Measurements from ENCODE around the gene RTRAF. TPM values are rescaled to one million over a fixed set of nuclear protein-coding genes. Genes with fewer than 3 reads are reported as not detected.

Gene RTRAF
- total RNA-seq, 6 donors from 2014 or later = 7.3 to 116 (median 62.0) TPM

DNA sequence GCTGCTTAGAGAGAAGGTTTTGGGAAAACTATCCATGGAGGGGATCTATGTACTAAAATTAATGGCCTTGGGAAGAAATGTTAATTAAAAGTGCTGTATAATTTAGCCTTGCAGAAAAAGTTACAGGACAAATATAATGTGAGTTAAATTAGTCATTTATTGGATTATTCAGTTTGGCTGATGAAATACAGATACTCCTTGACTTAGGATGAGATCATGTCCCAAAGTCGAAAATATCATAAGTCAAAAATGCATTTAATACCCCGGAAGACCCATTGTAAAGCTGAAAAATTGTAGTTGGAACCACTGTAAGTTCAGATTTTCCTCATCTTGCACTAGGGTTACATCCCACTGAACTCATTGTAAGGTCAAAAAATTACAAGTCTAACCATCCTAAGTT is 9.7 kb downstream of the RTRAF start:
- Histone ChIP-seq H3K27me3 (no peaks in the 10 kb centered on the region), H3K36me3 (peaks cover 25 to 88% (median 32%) of the 10 kb centered on the region in 4 donors), H3K4me3 (no peak overlapping the region), H3K9me3 (no peaks in the 10 kb centered on the region), H3K4me1 (peaks cover 0 to 14% (median 7%) of the 10 kb centered on the region in 4 donors), H3K27ac (no peak overlapping the region)
- DNase-seq = no peak
- TF ChIP-seq, protein P1, sequence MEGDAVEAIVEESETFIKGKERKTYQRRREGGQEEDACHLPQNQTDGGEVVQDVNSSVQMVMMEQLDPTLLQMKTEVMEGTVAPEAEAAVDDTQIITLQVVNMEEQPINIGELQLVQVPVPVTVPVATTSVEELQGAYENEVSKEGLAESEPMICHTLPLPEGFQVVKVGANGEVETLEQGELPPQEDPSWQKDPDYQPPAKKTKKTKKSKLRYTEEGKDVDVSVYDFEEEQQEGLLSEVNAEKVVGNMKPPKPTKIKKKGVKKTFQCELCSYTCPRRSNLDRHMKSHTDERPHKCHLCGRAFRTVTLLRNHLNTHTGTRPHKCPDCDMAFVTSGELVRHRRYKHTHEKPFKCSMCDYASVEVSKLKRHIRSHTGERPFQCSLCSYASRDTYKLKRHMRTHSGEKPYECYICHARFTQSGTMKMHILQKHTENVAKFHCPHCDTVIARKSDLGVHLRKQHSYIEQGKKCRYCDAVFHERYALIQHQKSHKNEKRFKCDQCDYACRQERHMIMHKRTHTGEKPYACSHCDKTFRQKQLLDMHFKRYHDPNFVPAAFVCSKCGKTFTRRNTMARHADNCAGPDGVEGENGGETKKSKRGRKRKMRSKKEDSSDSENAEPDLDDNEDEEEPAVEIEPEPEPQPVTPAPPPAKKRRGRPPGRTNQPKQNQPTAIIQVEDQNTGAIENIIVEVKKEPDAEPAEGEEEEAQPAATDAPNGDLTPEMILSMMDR (IDR thresholded peaks at IDR 0.05) = no peak
- TF ChIP-seq EP300 (IDR thresholded peaks at IDR 0.05) (no peak), POLR2A (IDR thresholded peaks at IDR 0.05) (no peak), POLR2AphosphoS5 (IDR thresholded peaks at IDR 0.05) (no peak)
- WGBS, 2 donors = 84 to 92% methylated on average over 2 of the region's 2 CpGs
- ATAC-seq (ENCODE audit: low FRiP score in 2 of 2) = peak in 1 of 2 donors; percentile 35

DNA sequence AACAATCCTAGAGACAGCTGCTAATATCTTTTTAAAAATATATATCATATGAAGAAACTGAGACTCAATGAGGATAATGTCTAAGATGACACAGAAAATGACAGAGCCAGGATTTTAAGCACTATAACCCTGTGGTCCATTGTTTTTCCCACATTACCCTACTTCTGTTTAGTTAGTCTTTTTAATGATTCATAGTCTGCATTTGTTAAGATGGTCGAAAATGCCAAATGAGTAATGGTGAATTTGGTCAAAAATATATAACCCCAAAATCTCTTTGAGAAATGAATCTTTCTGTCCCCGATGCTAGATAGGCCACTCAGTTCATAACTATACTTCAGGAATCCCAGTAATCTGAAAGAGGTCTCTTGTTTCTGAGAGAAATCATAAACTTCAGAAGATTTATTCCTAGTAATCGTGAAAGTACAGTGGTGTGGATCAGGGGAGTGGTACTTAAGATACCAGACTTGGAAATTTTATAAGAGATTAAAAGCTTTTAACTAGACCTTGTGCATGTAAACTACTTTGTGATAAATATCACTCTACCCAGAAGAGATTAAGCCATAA is 10.8 kb downstream of the RTRAF start:
- Histone ChIP-seq H3K4me1 (peaks cover 0 to 14% (median 7%) of the 10 kb centered on the region in 4 donors), H3K27me3 (no peaks in the 10 kb centered on the region), H3K4me3 (no peak overlapping the region), H3K36me3 (peaks cover 31 to 88% (median 38%) of the 10 kb centered on the region in 4 donors), H3K27ac (no peak overlapping the region), H3K9me3 (no peaks in the 10 kb centered on the region)
- 57 to 72% methylated on average over 3 of the region's 3 CpGs for WGBS, 2 donors
- TF ChIP-seq, protein P1 (IDR thresholded peaks at IDR 0.05) = no peak
- no peak for DNase-seq
- no peak for ATAC-seq (ENCODE audit: low FRiP score in 2 of 2)

DNA sequence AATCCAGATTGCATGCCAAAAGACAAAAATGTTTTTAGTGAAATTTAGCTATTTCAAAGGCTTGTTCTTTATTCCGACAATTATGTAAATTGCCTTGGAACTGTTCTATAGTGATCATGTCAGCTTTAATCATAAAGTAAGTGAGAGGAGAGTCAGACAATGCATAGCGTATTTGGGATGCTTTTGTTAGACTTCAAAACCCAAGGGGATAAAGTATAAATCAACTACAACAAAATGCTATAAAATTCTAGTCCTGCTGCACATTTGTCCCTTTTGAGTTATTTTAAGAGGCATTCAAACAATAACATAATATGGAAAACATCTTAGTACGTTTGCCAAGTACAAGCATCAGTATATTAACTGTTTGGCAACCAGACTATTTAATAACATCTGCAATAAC is 11.3 kb downstream of the RTRAF start:
- DNase-seq = no peak
- Histone ChIP-seq H3K4me1 (peaks cover 0 to 14% (median 7%) of the 10 kb centered on the region in 4 donors), H3K4me3 (no peak overlapping the region), H3K27ac (no peak overlapping the region), H3K36me3 (peaks cover 31 to 89% (median 42%) of the 10 kb centered on the region in 4 donors), H3K9me3 (no peaks in the 10 kb centered on the region), H3K27me3 (no peaks in the 10 kb centered on the region)
- no peak for ATAC-seq (ENCODE audit: low FRiP score in 2 of 2)
- 75 to 79% methylated on average over 3 of the region's 3 CpGs for WGBS, 2 donors
- TF ChIP-seq, protein P1 (IDR thresholded peaks at IDR 0.05) = no peak
- TF ChIP-seq POLR2A (IDR thresholded peaks at IDR 0.05) (no peak), EP300 (IDR thresholded peaks at IDR 0.05) (no peak), POLR2AphosphoS5 (IDR thresholded peaks at IDR 0.05) (no peak)

DNA sequence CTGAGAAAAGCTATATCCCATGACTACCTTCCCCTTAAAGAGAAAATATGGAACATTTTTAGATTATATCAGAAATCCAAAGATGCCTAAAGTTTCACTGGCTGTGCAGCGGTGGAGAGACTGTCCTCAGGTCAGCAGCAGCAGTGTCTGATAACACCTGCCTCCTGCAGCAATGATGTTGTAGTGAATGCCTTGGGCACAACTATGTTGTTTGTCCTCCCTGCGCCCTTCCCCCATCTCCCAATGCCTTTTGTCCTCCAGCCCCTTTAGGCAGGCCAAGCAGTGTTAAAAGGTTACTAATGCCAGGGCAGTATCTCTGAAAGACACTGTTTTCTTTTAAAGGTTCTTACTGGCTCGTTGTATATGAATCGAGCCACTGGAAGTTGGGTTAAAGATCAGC is 13.2 kb downstream of the RTRAF start:
- Histone ChIP-seq H3K9me3 (no peaks in the 10 kb centered on the region), H3K36me3 (peaks cover 34 to 100% (median 53%) of the 10 kb centered on the region in 4 donors), H3K27me3 (no peaks in the 10 kb centered on the region), H3K4me3 (no peak overlapping the region), H3K27ac (peak overlapping the region in 1 of 4 donors; percentile 7), H3K4me1 (peaks cover 0 to 14% (median 4%) of the 10 kb centered on the region in 4 donors)
- DNase-seq (no peak), ATAC-seq (ENCODE audit: low FRiP score in 2 of 2) (no peak)
- 84% methylated on average over 4 of the region's 4 CpGs for whole genome bisulfite sequencing, 2 donors
- TF ChIP-seq POLR2AphosphoS5 (IDR thresholded peaks at IDR 0.05) (no peak), EP300 (IDR thresholded peaks at IDR 0.05) (no peak), POLR2A (IDR thresholded peaks at IDR 0.05) (no peak)
- TF ChIP-seq, protein P1 (IDR thresholded peaks at IDR 0.05) = no peak

DNA sequence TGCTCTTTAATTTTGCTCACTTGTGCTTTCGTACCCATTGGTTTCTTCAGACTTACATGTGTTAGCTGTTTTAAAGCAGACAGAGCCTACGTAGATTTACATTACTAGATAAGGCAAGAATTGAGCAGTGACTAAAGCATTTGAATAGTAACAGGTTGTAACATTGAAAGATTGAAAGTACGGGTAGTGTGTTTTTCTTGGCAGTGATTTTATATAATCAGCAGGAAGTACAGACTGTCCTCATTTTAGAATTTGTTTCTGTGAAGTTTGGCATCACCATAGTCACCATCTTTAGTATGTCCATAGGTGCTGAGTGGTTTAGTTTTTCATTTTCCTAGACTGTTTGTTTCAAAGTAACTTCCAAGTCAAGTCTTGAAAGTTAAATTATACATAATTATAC is 14.0 kb downstream of the RTRAF start:
- Histone ChIP-seq H3K4me1 (peaks cover 0 to 14% (median 4%) of the 10 kb centered on the region in 4 donors), H3K36me3 (peaks cover 34 to 100% (median 58%) of the 10 kb centered on the region in 4 donors), H3K4me3 (no peak overlapping the region), H3K9me3 (no peaks in the 10 kb centered on the region), H3K27me3 (no peaks in the 10 kb centered on the region), H3K27ac (peak overlapping the region in 3 of 4 donors; percentile 7 to 42 (median 11))
- TF ChIP-seq POLR2AphosphoS5 (IDR thresholded peaks at IDR 0.05) = no peak
- peak in 1 of 4 donors; percentile 39 for TF ChIP-seq EP300 (IDR thresholded peaks at IDR 0.05)
- no peak for TF ChIP-seq POLR2A (IDR thresholded peaks at IDR 0.05)
- TF ChIP-seq, protein P1 (IDR thresholded peaks at IDR 0.05) = no peak
- 68 to 71% methylated on average over 3 of the region's 3 CpGs for WGBS, 2 donors
- DNase-seq = no peak
- no peak for ATAC-seq (ENCODE audit: low FRiP score in 2 of 2)

Measured in upper lobe of left lung (tissue), 6 donors.